Posterior cingulate gyrus (tissue), 11 donors: ENCODE measurements around the gene CATSPERZ.
"Not testable (repeated sequence)": the region's sequence is repeated elsewhere in the genome, so short reads cannot be mapped to it uniquely, and the experiment has no call there.

ENCODE experiments used
- DNase-seq, 10 donors: peaks; one replicate each; pipeline versions ENCODE4 v3.0.0 to v3.0.0-alpha.2; 2020 to 2021; ENCODE audit warnings: mixed read lengths in 3 of 10
- intact Hi-C: fragments of 100-400 bp; cut with DNase I; formaldehyde crosslinking; loops from one replicate; pipeline ENCODE4 v1.15.1; 2023

CATSPERZ gene

GRCh38 chr11:64297699-64298358 is 2.3 kb upstream of the CATSPERZ start:
- no peak for DNase-seq

GRCh38 chr11:64298966-64299846 is 952 bp upstream of the CATSPERZ start:
- intact Hi-C loops: no loop called here
- DNase-seq: peak in 9 of 10 donors; percentile 60 to 95 (median 76)

More at GRCh38 chr11:64297699-64298358, 2.3 kb upstream of the CATSPERZ start:
- intact Hi-C loops: no loop called here

GRCh38 chr11:64303109-64304031 is 3.2 kb downstream of the CATSPERZ start:
- DNase-seq: no peak
- intact Hi-C loops: loop anchor here (5.0 kb wide), 1 partner anchor 51 kb away; the partner anchor contains the start of gene PLCB3

- intact Hi-C loops: loop anchor here (5.0 kb wide), 1 partner anchor 52 kb away; the partner anchor contains the start of gene PLCB3
- DNase-seq: no peak
These were observed 3.8 kb downstream of the CATSPERZ start for GRCh38 chr11:64304032-64304315.

- DNase-seq: peak; percentile 84 to 99 (median 94)
- intact Hi-C loops: loop anchor here (1.0 to 5.0 kb wide), 2 partner anchors 19 to 52 kb away; partner anchors contain the start of genes GPR137 and PLCB3
These were observed 4.3 kb downstream of the CATSPERZ start for GRCh38 chr11:64304316-64305072.

GRCh38 chr11:64305075-64305690 is 5.0 kb downstream of the CATSPERZ start, which contains the start of gene ESRRA:
Gene ESRRA, plus strand, starts transcription at chr11:64305524. Its CDS starts 1,656 bp downstream, at chr11:64307180.
- intact Hi-C loops: loop anchor here (1.0 kb wide), 1 partner anchor 20 kb away; the partner anchor contains the start of gene GPR137
- DNase-seq: peak; percentile 96 to 100 (median 100)

GRCh38 chr11:64305691-64306562 is 5.8 kb downstream of the CATSPERZ start:
- intact Hi-C loops: loop anchor here (1.0 kb wide), 1 partner anchor 21 kb away; the partner anchor contains the start of gene GPR137
- peak in 7 of 10 donors; percentile 47 to 93 (median 57) for DNase-seq

- DNase-seq: no peak
- intact Hi-C loops: no loop called here
These were observed 6.4 kb downstream of the CATSPERZ start for GRCh38 chr11:64306563-64306875.

GRCh38 chr11:64306876-64307622 is 6.9 kb downstream of the CATSPERZ start:
- DNase-seq: no peak
- intact Hi-C loops: no loop called here

GRCh38 chr11:64307795-64308194 is 7.6 kb downstream of the CATSPERZ start:
- intact Hi-C loops, DNase-seq: not testable (repeated sequence)

GRCh38 chr11:64312947-64313346 is 12.8 kb downstream of the CATSPERZ start:
- intact Hi-C loops: no loop called here
- DNase-seq: no peak

- DNase-seq: peak in 4 of 10 donors; percentile 22 to 93 (median 46)
These were observed 13.5 kb downstream of the CATSPERZ start for GRCh38 chr11:64313491-64314145.

GRCh38 chr11:64314146-64314804 is 14.1 kb downstream of the CATSPERZ start:
- DNase-seq: no peak

More at GRCh38 chr11:64313491-64314145, 13.5 kb downstream of the CATSPERZ start:
- intact Hi-C loops: no loop called here

GRCh38 chr11:64314805-64315561 is 14.8 kb downstream of the CATSPERZ start:
- DNase-seq: no peak
- intact Hi-C loops: loop anchor here (5.0 kb wide), 1 partner anchor 42 kb away; the partner anchor contains the start of gene RPS6KA4

More at GRCh38 chr11:64314146-64314804, 14.1 kb downstream of the CATSPERZ start:
- intact Hi-C loops: no loop called here
